Endothelial cell of umbilical vein (primary cell): ENCODE measurements around the gene GRAMD2B. TPM values are rescaled to one million over a fixed set of nuclear protein-coding genes. Genes with fewer than 3 reads are reported as not detected.

ENCODE experiments used
- BruUV-seq: library from RNA; stranded (reverse); fragments of 400-500 nt; replicated peaks from 2 replicates; lab custom pipeline; 2021; lab: Mats Ljungman, UMichigan
- CTCF ChIA-PET: fragments of 300-600, 350-600 bp; sonication (Branson Sonifier 250); formaldehyde crosslinking; loops from one replicate; lab custom pipeline; 2021; ENCODE audit warnings: antibody characterized with exemption, inconsistent platforms; lab: Charles Lee
- POLR2A ChIA-PET: fragments of 300-600, 350-600 bp; sonication (Branson Sonifier 250); formaldehyde crosslinking; loops from one replicate; lab custom pipeline; 2021; ENCODE audit warnings: antibody characterized with exemption, inconsistent platforms; lab: Charles Lee
- DNase-seq: peaks from one replicate; pipeline ENCODE4 v3.0.0-alpha.2; 2011; ENCODE audit warnings: low read depth, low spot score
- FAIRE-seq: peaks from 2 replicates; lab custom pipeline; 2011; peaks lifted over from hg19 to GRCh38; lab: Jason Lieb, UNC
- H2AFZ ChIP-seq: 2 replicates; pipeline ENCODE4 v1.6.0; 2012; ENCODE audit warnings: low read depth, low read length, control low read depth, inconsistent platforms
- H3K27ac ChIP-seq: 2 replicates; pipeline ENCODE4 v1.5.1; 2011; ENCODE audit warnings: low read depth, mild to moderate bottlenecking, control low read depth, low read length, moderate library complexity; ENCODE audit not compliant: insufficient read depth
- H3K27me3 ChIP-seq, 2 experiments: 2 replicates each; pipeline versions ENCODE4 v1.6.0 to v1.6.1; 2011; ENCODE audit warnings: low read length in 2 of 2, mixed read lengths in 1 of 2; ENCODE audit not compliant: control insufficient read depth in 2 of 2, insufficient read depth in 2 of 2
- H3K36me3 ChIP-seq, 2 experiments: 2 replicates in 1 of 2; 3 replicates in 1 of 2; pipeline ENCODE4 v1.5.1; 2011; ENCODE audit warnings: low read length in 2 of 2, mild to moderate bottlenecking in 1 of 2, moderate library complexity in 1 of 2; ENCODE audit not compliant: control insufficient read depth in 2 of 2, insufficient read depth in 2 of 2; ENCODE audit errors: extremely low read depth in 1 of 2
- H3K4me1 ChIP-seq: 3 replicates; pipeline ENCODE4 v1.5.1; 2011; ENCODE audit warnings: mild to moderate bottlenecking, low read length; ENCODE audit not compliant: control insufficient read depth, insufficient read depth; ENCODE audit errors: extremely low read depth
- H3K4me2 ChIP-seq: 2 replicates; pipeline ENCODE4 v1.6.1; 2011; ENCODE audit warnings: low read length, control low read depth, mixed read lengths; ENCODE audit not compliant: insufficient read depth
- H3K4me3 ChIP-seq, 3 experiments: fragments of 200-600 bp in 1 of 3; sonication (generic), shearing (Covaris generic) in 1 of 3; replicated peaks in 1 of 3; 2 replicates each; pipeline ENCODE4 v1.5.1; 2011 to 2016; ENCODE audit warnings: control low read depth in 3 of 3, low read length in 3 of 3, mild to moderate bottlenecking in 2 of 3, inconsistent platforms in 1 of 3, low read depth in 1 of 3, moderate library complexity in 1 of 3; ENCODE audit not compliant: insufficient read depth in 1 of 3
- H3K79me2 ChIP-seq: 2 replicates; pipeline ENCODE4 v1.6.0; 2012; ENCODE audit warnings: low read length, inconsistent platforms; ENCODE audit not compliant: control insufficient read depth, insufficient read depth
- H3K9ac ChIP-seq: replicated peaks from 2 replicates; pipeline ENCODE3; 2011; ENCODE audit warnings: low read length, control low read depth; ENCODE audit not compliant: insufficient read depth; ENCODE audit errors: extremely low read depth
- H3K9me1 ChIP-seq: replicated peaks from 3 replicates; pipeline ENCODE4 v1.6.0; 2011; ENCODE audit warnings: mild to moderate bottlenecking, low read length; ENCODE audit not compliant: control insufficient read depth, insufficient read depth; ENCODE audit errors: extremely low read depth
- H3K9me3 ChIP-seq: replicated peaks from 2 replicates; pipeline ENCODE4 v1.5.1; 2012; ENCODE audit warnings: low read length, inconsistent platforms; ENCODE audit not compliant: control insufficient read depth, insufficient read depth
- H4K20me1 ChIP-seq: replicated peaks from 2 replicates; pipeline ENCODE3; 2011; ENCODE audit warnings: mild to moderate bottlenecking, low read length; ENCODE audit not compliant: control insufficient read depth, insufficient read depth; ENCODE audit errors: extremely low read depth
- EZH2 ChIP-seq: IDR thresholded peaks from 2 replicates; pipeline ENCODE4 v1.6.1; 2012; ENCODE audit warnings: borderline replicate concordance, low read depth, mild to moderate bottlenecking, moderate library complexity, low read length, inconsistent platforms; ENCODE audit not compliant: severe bottlenecking
- FOS ChIP-seq: IDR thresholded peaks from 2 replicates; pipeline ENCODE4 v1.6.1; 2011; ENCODE audit warnings: mild to moderate bottlenecking, low read length, moderate library complexity, borderline replicate concordance; ENCODE audit not compliant: insufficient read depth
- GATA2 ChIP-seq: IDR thresholded peaks from 2 replicates; pipeline ENCODE4 v1.7.0; 2011; ENCODE audit warnings: low read depth, mild to moderate bottlenecking, moderate library complexity, mixed read lengths, low read length; ENCODE audit not compliant: insufficient read length, insufficient read depth
- JUN ChIP-seq: IDR thresholded peaks from 2 replicates; pipeline ENCODE4 v1.6.1; 2011; ENCODE audit warnings: borderline replicate concordance, low read depth; ENCODE audit not compliant: insufficient read length, insufficient read depth
- MYC ChIP-seq: IDR thresholded peaks from one replicate; pipeline ENCODE4 v1.6.1; 2011; ENCODE audit warnings: mild to moderate bottlenecking, low read depth, low read length
- POLR2A ChIP-seq: IDR thresholded peaks from 2 replicates; pipeline ENCODE4 v1.6.1; 2012; ENCODE audit warnings: low read depth, mild to moderate bottlenecking, control low read depth, low read length
- POLR2AphosphoS5 ChIP-seq: IDR thresholded peaks from 2 replicates; pipeline ENCODE4 v1.6.1; 2012; ENCODE audit warnings: low read depth, mild to moderate bottlenecking, control low read depth, low read length, moderate library complexity; ENCODE audit not compliant: insufficient read depth
- dilution Hi-C: fragments of 300-500 bp; cut with MboI; formaldehyde crosslinking; loops from one replicate; pipeline ENCODE4 v1.15.0; 2019; ENCODE audit warnings: low sequenced_read_pairs; ENCODE audit not compliant: extremely low pct_ligation_motif_present
- intact Hi-C: fragments of 100-400 bp; cut with micrococcal nuclease; formaldehyde crosslinking; loops from one replicate; pipeline ENCODE4 v1.10.0; 2022
- polyA plus RNA-seq, 4 experiments: library from polyadenylated mRNA; depleted of rRNA in 3 of 4; stranded (reverse) in 3 of 4; unstranded in 1 of 4; fragments of >200 nt; gene quantifications; 2 replicates each; pipeline versions ENCODE4 v1.2.1 to v1.2.3, GENCODE V29; 2011 to 2012; ENCODE audit warnings: missing spikeins in 1 of 4
- total RNA-seq: library from RNA; stranded (reverse); gene quantifications from 2 replicates; pipeline ENCODE4 v1.2.3, GENCODE V29; 2021
- TF ChIP-seq, protein P1 (sequence below), 2 donors: IDR thresholded peaks; 1 replicate in 1 of 2; 2 replicates in 1 of 2; pipeline ENCODE4 v1.5.1; 2011; ENCODE audit warnings: low read length in 2 of 2, mild to moderate bottlenecking in 2 of 2, moderate library complexity in 2 of 2, control low read depth in 1 of 2, inconsistent platforms in 1 of 2, low read depth in 1 of 2; ENCODE audit not compliant: insufficient read depth in 1 of 2; ENCODE audit errors: extremely low read depth in 1 of 2
- TF ChIP-seq, protein P2 (sequence below): IDR thresholded peaks from 2 replicates; pipeline ENCODE4 v1.6.1; 2011; ENCODE audit not compliant: insufficient read depth, insufficient read length

The GRAMD2B gene
- total and polyA plus RNA-seq, 2 donors (not counting 3 experiments of a cell fraction or from before 2014, with no cell fraction given) = 2.0 to 5.5 TPM

DNA sequence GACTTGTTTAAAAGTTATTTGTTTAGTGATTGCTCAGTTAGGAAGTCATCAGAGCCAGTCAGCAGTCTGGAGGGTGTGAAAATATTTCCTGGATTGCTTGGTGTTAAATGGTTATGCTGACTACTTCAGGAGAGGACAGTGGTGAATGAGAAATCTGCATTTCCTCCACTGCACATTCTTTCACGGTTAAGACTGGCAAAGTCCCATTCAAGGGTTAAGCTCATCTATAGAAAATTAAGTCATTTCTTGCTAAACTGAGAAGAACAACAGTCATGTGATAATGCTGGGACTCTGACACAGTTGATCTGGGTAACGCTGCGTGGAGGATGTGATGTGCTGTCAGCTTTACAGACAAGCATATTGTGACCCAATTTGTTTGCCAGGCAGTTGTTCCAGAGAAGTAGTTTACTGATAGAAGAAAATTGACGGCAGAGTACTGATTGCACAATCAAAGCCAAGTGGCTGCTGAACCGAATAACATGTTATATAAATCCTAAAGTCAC is 80.4 kb downstream of the GRAMD2B start:
- no TSS peak for BruUV-seq
- no peaks in the 10 kb centered on the region for H3K9me3 ChIP-seq
- FAIRE-seq = peak; percentile 69
- dilution Hi-C loops = no loop called here
- no peak overlapping the region for H3K27ac ChIP-seq
- H3K4me2 ChIP-seq = no peak overlapping the region
- no peak overlapping the region for H2AFZ ChIP-seq
- H4K20me1 ChIP-seq = no peaks in the 10 kb centered on the region
- no peaks in the 10 kb centered on the region for H3K79me2 ChIP-seq
- no peaks in the 10 kb centered on the region for H3K36me3 ChIP-seq
- H3K9ac ChIP-seq = no peak overlapping the region
- CTCF ChIA-PET = no interaction called here
- peaks cover 6% of the 10 kb centered on the region for H3K4me1 ChIP-seq
- peaks cover 15 to 20% of the 10 kb centered on the region in 2 experiments for H3K27me3 ChIP-seq
- no peaks in the 10 kb centered on the region for H3K9me1 ChIP-seq
- no peak overlapping the region for H3K4me3 ChIP-seq
- intact Hi-C loops = loop anchor here (1.0 kb wide), 1 partner anchor 36 kb away; no protein-coding TSS in a partner anchor
- POLR2A ChIA-PET = no interaction called here
- TF ChIP-seq POLR2AphosphoS5 (peak; percentile 63), FOS (peak; percentile 38)
- TF ChIP-seq, protein P1, sequence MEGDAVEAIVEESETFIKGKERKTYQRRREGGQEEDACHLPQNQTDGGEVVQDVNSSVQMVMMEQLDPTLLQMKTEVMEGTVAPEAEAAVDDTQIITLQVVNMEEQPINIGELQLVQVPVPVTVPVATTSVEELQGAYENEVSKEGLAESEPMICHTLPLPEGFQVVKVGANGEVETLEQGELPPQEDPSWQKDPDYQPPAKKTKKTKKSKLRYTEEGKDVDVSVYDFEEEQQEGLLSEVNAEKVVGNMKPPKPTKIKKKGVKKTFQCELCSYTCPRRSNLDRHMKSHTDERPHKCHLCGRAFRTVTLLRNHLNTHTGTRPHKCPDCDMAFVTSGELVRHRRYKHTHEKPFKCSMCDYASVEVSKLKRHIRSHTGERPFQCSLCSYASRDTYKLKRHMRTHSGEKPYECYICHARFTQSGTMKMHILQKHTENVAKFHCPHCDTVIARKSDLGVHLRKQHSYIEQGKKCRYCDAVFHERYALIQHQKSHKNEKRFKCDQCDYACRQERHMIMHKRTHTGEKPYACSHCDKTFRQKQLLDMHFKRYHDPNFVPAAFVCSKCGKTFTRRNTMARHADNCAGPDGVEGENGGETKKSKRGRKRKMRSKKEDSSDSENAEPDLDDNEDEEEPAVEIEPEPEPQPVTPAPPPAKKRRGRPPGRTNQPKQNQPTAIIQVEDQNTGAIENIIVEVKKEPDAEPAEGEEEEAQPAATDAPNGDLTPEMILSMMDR (IDR thresholded peaks at IDR 0.05; ENCODE audit: extremely low read depth in 1 of 2, insufficient read depth in 1 of 2, low read depth in 1 of 2, low read length in 2 of 2) = no peak
- TF ChIP-seq, protein P2, sequence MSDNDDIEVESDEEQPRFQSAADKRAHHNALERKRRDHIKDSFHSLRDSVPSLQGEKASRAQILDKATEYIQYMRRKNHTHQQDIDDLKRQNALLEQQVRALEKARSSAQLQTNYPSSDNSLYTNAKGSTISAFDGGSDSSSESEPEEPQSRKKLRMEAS = no peak
- DNase-seq = peak; percentile 44

DNA sequence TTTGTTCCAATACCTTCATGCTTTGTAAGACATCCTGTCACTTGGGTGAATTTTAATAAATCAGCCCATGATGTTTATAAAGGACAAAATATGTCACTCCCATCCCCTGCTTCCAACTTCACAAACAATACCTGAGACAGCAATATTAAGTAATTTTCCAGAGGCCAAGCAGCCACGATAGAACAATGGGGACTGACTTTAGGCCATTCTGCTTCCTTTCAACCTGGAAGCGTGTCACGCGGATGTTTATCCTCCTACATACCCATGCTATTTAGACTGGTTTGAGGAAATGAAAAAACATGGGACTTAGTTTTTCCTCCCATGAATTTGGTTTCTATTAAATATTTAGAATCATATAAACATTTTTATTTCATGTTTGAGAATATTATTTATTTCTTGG is 82.9 kb downstream of the GRAMD2B start:
- Histone ChIP-seq H3K79me2 (no peaks in the 10 kb centered on the region), H3K4me2 (no peak overlapping the region), H3K9me1 (no peaks in the 10 kb centered on the region), H3K4me3 (no peak overlapping the region), H3K36me3 (no peaks in the 10 kb centered on the region), H3K9me3 (no peaks in the 10 kb centered on the region), H3K27me3 (peaks cover 5 to 13% of the 10 kb centered on the region in 2 experiments), H3K9ac (no peak overlapping the region), H4K20me1 (no peaks in the 10 kb centered on the region), H2AFZ (no peak overlapping the region), H3K27ac (no peak overlapping the region), H3K4me1 (peaks cover 14% of the 10 kb centered on the region)
- no TSS peak for BruUV-seq
- TF ChIP-seq, protein P1 (IDR thresholded peaks at IDR 0.05; ENCODE audit: extremely low read depth in 1 of 2, insufficient read depth in 1 of 2, low read depth in 1 of 2, low read length in 2 of 2) = no peak
- no peak for TF ChIP-seq FOS
- no peak for TF ChIP-seq POLR2AphosphoS5
- TF ChIP-seq POLR2A = no peak
- no peak for TF ChIP-seq MYC
- TF ChIP-seq JUN = no peak
- TF ChIP-seq, protein P2 = no peak
- TF ChIP-seq EZH2 = no peak
- no peak for TF ChIP-seq GATA2
- FAIRE-seq (no peak), DNase-seq (peak; percentile 26)
- dilution Hi-C loops = no loop called here
- intact Hi-C loops = no loop called here
- POLR2A ChIA-PET = no interaction called here
- CTCF ChIA-PET = no interaction called here
